Activated CD8-positive, alpha-beta memory T cell treated with anti-CD3 and anti-CD28 coated beads for 4 hours (primary cell): Measurements from ENCODE around the gene OR5K2.

Experiments
- DNase-seq, 2 donors: peaks; one replicate each; pipeline ENCODE4 v3.0.0-alpha.2; 2020; ENCODE audit warnings: low read depth in 2 of 2

Gene OR5K2

DNA sequence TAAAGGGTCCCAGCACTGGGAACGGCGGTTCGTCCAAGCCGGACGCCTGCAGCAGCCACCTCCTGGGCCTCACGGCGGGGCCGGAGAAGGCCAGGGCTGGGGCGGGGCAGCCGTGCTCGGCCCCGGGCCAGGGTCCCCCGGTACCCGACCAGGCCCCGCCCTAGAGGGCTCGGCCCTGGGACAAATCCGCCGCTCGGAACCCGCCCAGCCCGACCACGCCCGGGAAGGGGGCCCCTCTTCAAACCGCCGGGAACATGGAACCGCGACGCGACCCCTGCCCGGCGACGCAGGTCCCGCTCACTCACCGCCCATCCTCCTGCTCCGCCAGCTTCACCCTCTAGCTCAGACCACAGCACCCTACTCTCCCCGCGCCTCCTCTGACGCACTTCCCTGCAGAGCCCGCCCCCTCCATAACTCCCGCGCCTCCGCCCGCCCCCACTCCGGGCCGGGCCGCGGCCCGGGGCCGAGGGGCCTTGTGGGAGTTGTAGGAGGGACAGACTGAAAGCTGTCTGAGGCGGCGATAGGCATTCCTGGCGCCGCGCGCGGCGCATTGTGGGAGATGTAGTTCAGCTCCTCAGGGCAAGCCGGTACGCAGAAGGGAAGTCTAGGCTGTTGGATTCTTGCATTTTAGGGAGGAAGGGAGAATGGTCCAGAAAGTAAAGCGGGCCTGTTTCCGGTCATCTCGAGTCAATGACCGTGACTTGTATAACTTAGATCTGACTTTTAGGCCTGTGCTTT, 25.2 kb downstream of the OR5K2 start, which contains the start of gene CLDND1:
CLDND1 (minus strand) TSS at position 359 of the 738 bp plus-strand sequence. CDS start 1,478 bp downstream, outside the sequence.
- peak; percentile 90 to 91 for DNase-seq

DNA sequence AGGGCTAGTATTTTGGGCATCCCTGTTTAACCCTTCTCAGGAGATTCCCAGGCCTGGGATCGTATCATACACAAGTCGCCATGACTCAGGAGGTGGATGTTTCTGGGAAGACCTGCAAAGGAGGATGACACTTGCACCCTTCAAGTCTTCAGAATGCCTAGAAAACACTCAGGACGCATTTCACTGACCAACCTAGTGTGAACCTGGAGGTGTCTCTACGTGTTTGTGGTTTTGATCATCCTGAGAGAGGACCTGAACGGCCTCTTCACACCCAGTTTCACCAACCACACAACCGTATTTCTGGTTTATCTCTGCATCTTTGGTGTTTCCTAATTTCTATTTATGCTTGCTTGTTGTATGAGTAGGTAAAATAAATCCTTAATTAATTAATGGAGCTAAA, 28.0 kb downstream of the OR5K2 start:
- no peak for DNase-seq

DNA sequence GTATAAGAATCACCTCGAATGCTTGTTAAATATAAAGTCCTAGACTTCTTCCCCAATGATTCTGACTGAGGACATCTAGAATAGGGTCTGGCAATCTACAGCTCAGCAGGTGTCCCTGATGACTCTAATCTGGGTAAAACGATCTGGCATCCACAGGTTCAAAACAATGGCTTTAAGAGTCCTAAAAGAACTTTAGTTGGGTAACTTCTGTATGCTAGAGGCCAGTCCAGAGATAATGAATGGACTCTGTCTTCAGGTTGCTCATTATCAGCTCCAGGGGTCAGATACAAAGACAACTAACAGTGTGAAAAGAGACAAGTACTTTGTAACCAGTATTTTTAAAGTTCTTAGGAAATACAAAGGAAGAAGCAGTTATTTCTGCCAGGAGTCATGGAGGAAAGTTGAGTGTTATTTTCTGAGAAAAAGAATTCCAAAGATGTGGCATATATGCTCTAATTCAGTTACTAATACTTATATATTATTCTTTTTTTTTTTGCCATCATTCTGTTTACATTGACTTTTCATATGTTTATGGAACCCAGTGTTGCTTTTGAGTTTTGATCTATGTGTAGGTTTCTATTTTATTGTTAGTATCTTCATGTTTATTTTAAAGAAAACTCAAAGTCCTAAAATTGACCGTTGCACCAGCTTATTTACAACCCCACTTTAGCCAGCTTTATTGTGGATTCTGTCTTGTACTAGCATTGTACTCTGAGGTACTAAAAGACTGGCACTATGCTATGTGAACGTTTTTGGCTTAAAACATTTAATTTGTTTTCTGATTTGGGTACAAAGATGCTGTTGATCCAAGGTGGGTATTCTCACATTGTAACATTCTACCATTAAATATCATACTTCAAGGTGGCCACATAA, 31.2 kb downstream of the OR5K2 start:
- no peak for DNase-seq

DNA sequence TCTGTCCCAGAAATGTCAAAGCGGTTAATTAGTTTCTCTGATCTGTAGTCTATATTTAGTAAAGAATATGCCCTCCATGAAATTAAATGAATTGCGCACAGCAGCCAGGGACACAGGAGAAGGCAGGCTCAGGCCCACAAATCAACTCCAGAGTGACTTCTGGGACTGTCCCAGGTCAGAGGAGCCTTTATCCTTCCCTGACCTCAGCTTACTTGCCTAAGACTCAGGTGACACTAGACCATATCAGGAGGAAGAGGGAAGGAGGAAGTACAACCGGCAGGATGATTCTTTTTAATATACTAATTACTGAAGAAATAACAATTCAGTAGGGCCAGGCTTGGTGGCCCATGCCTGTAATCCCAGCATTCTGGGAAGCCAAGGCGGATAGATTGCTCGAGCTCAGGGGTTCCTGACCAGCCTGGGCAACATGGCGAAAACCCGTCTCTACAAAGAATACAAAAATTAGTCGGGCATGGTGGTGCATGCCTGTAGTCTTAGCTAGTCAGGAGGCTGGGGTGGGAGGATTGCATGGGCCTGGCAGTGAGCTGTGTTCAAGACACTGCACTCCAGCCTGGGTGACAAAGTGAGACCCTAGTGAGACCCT, 32.5 kb downstream of the OR5K2 start:
- no peak for DNase-seq

DNA sequence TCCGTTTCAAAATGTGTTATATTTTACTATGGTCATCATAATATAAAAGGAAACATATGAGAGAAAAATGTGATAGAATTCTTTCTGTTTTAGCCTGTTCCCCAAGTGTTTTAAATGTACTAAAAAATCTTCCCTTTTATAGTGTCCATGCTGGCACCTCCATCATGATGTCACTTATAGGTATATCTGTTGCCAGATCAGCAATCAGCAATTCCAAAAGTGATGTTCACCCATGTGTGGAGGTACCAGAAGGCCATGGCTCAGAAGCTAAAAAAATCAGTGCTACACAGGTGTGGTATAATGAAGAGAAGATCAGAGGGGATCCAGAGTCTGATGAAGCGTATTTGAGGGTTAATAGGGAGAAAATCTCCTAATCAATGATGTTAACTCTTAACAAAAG, 33.2 kb downstream of the OR5K2 start:
- DNase-seq: no peak

DNA sequence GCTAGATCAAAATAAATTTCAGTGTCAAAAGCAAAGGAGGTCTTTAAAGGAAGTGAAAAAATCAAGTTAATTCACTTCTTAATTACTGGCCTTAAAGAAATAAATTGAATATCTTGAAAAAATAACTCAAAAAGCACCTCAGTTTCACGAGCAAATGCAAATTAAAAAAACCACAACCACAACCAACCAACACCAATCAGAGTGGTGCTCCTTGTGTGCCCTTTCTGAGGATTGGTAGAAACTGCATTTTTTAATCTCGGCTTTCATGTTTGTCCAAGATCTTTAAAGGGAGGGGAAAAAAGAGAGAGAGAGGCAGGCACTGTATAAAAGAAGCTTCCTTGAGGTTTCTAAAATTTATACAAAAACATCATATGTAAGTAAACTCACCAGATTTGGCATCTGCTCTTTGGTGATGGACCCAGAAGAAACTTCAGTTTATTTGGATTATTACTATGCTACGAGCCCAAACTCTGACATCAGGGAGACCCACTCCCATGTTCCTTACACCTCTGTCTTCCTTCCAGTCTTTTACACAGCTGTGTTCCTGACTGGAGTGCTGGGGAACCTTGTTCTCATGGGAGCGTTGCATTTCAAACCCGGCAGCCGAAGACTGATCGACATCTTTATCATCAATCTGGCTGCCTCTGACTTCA, 34.3 kb downstream of the OR5K2 start, which contains the start of gene GPR15:
GPR15 (plus strand) TSS at position 357 of the 653 bp plus-strand sequence; CDS start at position 413, 56 bp downstream.
- no peak for DNase-seq

DNA sequence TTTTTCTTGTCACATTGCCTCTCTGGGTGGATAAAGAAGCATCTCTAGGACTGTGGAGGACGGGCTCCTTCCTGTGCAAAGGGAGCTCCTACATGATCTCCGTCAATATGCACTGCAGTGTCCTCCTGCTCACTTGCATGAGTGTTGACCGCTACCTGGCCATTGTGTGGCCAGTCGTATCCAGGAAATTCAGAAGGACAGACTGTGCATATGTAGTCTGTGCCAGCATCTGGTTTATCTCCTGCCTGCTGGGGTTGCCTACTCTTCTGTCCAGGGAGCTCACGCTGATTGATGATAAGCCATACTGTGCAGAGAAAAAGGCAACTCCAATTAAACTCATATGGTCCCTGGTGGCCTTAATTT, 34.8 kb downstream of the OR5K2 start:
- DNase-seq: no peak

DNA sequence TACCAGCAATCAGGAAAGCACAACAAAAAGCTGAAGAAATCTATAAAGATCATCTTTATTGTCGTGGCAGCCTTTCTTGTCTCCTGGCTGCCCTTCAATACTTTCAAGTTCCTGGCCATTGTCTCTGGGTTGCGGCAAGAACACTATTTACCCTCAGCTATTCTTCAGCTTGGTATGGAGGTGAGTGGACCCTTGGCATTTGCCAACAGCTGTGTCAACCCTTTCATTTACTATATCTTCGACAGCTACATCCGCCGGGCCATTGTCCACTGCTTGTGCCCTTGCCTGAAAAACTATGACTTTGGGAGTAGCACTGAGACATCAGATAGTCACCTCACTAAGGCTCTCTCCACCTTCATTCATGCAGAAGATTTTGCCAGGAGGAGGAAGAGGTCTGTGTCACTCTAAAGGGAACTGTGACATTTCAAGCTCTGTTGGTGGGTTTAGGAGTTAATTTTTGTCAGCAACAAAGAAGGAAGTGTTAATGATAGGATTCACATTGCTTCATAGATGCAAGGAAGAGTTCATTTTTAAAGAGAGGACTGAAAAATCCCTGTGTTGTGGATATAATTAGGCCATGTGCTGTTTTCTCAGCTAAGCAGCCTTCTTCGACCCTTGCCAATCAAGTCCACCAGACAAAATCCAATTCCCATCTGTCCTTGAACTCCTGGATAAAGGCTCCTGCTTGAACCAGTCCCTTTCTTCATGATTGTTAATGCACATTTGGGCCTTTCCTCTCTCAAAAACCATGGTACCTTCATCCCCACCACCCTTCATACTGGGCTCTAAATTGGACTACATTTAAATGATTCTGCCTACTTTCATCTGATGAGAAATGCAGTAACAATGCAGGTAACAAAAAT, 35.5 kb downstream of the OR5K2 start:
- DNase-seq: no peak

DNA sequence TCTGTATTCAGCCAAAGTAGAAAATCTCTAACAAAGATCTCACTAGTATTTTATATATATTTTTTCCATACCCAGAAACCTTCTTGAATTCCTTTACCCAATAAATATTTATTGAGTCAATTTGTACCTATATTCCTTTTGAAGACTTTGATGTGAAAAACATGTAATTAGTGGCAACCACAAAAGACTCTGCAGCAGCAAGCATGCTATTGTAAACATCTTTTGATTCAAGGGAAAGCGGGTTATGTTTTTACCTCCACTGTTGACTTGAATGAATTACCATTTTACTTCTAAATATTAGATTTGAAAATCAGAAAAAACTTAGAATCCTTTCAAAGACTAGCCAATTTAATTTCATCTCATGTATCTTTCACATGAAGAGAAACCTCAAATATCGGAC, 36.7 kb downstream of the OR5K2 start:
- no peak for DNase-seq

DNA sequence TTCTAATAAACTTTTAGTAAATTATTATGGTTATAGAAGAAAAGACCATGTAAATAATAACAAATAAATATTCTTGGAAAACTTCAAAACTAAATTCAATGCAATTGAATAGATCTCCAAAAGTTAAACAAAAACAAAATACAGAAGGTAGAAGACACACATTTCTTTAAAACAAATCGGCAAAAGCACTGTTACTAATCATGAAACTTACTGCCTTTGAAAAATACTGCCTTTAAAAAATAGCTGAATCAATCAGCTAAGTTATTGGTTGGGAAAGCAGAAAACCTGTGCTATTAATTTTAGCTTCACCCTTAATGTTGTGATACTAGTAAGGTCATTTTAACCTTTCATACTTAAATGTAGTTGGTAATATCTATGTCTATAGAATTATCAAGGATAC, 37.3 kb downstream of the OR5K2 start:
- DNase-seq: no peak

DNA sequence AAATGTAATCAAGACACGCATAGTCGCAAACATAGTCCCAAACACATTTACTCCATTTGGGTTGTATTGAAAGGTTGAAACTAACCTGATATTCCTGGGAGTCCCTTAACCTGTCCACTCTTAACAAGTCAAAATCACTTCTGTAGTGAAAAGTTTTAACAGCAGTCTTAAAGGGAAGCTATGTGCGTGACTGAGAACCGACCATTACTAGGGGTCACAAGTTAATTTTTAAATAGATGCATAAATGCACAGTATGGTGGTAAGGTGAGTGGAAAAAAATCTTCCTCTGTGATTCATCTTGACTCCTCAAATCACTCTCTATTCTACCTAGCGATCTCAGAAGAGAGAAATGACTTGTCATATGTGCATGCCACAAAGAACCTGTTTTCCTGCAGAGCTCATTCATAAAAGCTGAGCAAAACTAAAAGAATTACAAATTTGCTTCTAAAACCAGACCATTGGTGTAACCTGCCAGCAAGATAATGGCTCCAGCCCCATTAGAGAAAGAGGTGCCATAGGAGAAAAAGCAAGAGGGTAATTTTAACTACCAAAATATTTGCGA, 39.1 kb downstream of the OR5K2 start:
- DNase-seq: no peak

DNA sequence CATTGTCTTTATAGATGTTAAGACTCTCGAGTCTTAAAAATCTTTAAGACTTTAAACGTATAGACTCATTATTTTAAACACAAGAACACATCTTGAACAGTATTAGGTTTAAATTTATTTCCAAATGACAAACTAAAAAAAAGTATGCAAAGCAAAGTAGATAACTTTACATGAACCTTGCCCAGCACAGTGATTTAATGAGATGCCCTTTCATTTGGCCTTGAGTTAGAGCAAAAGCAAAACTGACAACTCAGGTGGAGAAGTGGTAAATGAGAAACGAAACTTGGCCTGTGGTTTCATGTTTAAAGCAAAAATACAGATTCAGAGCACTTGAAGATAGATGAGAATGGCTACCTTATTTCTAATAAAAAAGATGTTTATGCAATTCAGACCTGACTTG, 42.9 kb downstream of the OR5K2 start:
- no peak for DNase-seq

DNA sequence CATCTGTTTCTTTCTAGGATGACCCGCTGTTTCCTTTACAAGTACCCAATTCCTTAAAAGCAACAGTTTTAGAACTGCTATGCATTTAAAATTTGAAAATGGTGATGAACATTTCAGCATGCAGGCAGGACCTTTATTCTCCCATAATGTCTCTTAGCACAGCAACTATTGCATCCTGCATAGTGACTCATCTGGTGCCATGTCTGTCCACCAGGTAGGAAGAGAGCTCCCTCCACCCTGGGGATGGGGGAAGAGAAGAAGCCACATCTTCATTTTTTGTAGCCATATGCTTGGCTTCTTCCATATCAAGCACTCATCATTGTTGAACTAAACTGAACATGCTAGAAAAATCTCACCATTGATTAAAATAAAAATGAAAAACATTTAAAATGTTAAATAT, 44.2 kb downstream of the OR5K2 start:
- DNase-seq: no peak

DNA sequence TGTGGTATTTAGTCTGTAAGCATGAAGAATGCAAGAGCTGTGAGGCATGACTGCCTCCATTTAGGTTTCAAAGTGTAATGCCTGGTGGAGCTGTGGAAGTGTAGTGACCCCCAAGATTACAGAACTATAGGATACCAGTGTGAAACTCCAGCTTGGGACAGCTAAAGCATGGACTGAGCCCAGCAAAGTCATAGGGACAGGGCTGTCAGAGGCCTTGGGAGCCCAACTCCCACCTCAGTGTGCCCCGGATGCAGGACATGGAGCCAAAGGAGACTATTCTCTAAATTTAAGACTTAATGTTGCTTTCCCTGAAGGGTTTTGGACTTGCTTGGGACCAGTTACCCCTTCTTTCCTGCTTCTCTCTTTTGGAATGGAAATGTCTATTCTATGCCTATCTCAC, 45.1 kb downstream of the OR5K2 start:
- DNase-seq: no peak

DNA sequence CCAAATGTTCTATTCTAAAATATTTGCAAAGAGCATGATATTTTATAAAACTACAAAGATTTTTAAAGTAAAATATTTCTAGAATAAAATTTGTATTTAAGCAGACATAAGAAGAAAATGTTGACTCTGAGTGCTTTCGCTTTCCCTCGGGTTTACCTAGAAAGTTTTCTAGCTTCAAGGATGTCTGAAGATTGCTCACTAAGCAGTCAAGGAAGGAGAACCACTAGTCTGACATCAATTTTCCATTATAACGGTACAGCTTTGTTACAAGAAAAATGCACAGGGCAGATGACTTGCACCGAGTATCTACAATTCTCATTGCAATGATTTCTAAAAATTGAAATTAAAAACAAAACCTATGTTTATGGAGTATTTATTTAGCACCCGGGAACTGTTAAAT, 48.5 kb downstream of the OR5K2 start:
- no peak for DNase-seq
